HUES6 (cell line): ENCODE data around the gene HDAC4.
A peak's percentile ranks its signal among the peaks of the same experiment; 100 is the strongest.

Experiments
- H3K27ac ChIP-seq: 2 replicates; pipeline ENCODE4 v1.7.0; 2013; ENCODE audit warnings: low read depth, mild to moderate bottlenecking, low read length, inconsistent platforms
- H3K27me3 ChIP-seq: 2 replicates; pipeline ENCODE4 v1.6.1; 2013; ENCODE audit warnings: low read length; ENCODE audit not compliant: control insufficient read depth, insufficient read depth
- H3K36me3 ChIP-seq: 2 replicates; pipeline ENCODE4 v1.6.1; 2013; ENCODE audit warnings: low read length; ENCODE audit not compliant: control insufficient read depth, insufficient read depth
- H3K4me1 ChIP-seq: 2 replicates; pipeline ENCODE4 v1.6.1; 2013; ENCODE audit warnings: low read length; ENCODE audit not compliant: control insufficient read depth, insufficient read depth
- H3K4me3 ChIP-seq: 2 replicates; pipeline ENCODE4 v1.5.1; 2013; ENCODE audit warnings: low read depth, low read length
- H3K9ac ChIP-seq: one replicate; pipeline ENCODE4 v1.6.1; 2013; ENCODE audit warnings: mild to moderate bottlenecking, low read length
- H3K9me3 ChIP-seq: 2 replicates; pipeline ENCODE4 v1.6.1; 2013; ENCODE audit warnings: low read depth, low read length; ENCODE audit not compliant: control insufficient read depth, insufficient read depth

Gene HDAC4

GRCh38 chr2:239292959-239293774, 107.7 kb downstream of the HDAC4 start:
- Histone ChIP-seq H3K9me3 (no peaks in the 10 kb centered on the region), H3K27ac (no peak overlapping the region), H3K4me3 (no peak overlapping the region), H3K36me3 (no peaks in the 10 kb centered on the region), H3K27me3 (no peaks in the 10 kb centered on the region), H3K4me1 (peaks cover 73% of the 10 kb centered on the region), H3K9ac (no peak overlapping the region)

GRCh38 chr2:239292531-239292930, 108.3 kb downstream of the HDAC4 start:
- no peaks in the 10 kb centered on the region for H3K27me3 ChIP-seq
- no peaks in the 10 kb centered on the region for H3K36me3 ChIP-seq
- H3K4me1 ChIP-seq: peaks cover 73% of the 10 kb centered on the region
- H3K27ac ChIP-seq: peak overlapping the region; percentile 85
- no peak overlapping the region for H3K4me3 ChIP-seq
- H3K9me3 ChIP-seq: no peaks in the 10 kb centered on the region
- H3K9ac ChIP-seq: peak overlapping the region; percentile 62

- H3K36me3 ChIP-seq: no peaks in the 10 kb centered on the region
- peak overlapping the region; percentile 85 for H3K27ac ChIP-seq
- peak overlapping the region; percentile 34 for H3K4me3 ChIP-seq
- peak overlapping the region; percentile 62 for H3K9ac ChIP-seq
- no peaks in the 10 kb centered on the region for H3K27me3 ChIP-seq
- no peaks in the 10 kb centered on the region for H3K9me3 ChIP-seq
- peaks cover 73% of the 10 kb centered on the region for H3K4me1 ChIP-seq
These were observed 109.1 kb downstream of the HDAC4 start for GRCh38 chr2:239291475-239292350.

GRCh38 chr2:239290618-239291474, 110.0 kb downstream of the HDAC4 start:
- Histone ChIP-seq H3K4me1 (peaks cover 70% of the 10 kb centered on the region), H3K36me3 (no peaks in the 10 kb centered on the region), H3K4me3 (no peak overlapping the region), H3K9me3 (no peaks in the 10 kb centered on the region), H3K27ac (peak overlapping the region; percentile 85), H3K27me3 (no peaks in the 10 kb centered on the region), H3K9ac (peak overlapping the region; percentile 60)

GRCh38 chr2:239289545-239289944, 111.3 kb downstream of the HDAC4 start:
- no peak overlapping the region for H3K27ac ChIP-seq
- H3K27me3 ChIP-seq: no peaks in the 10 kb centered on the region
- no peak overlapping the region for H3K4me3 ChIP-seq
- no peak overlapping the region for H3K9ac ChIP-seq
- H3K36me3 ChIP-seq: no peaks in the 10 kb centered on the region
- H3K4me1 ChIP-seq: peaks cover 73% of the 10 kb centered on the region
- H3K9me3 ChIP-seq: no peaks in the 10 kb centered on the region

- Histone ChIP-seq H3K36me3 (no peaks in the 10 kb centered on the region), H3K9me3 (no peaks in the 10 kb centered on the region), H3K9ac (no peak overlapping the region), H3K27ac (no peak overlapping the region), H3K4me1 (peaks cover 68% of the 10 kb centered on the region), H3K4me3 (no peak overlapping the region), H3K27me3 (no peaks in the 10 kb centered on the region)
These were observed 111.8 kb downstream of the HDAC4 start for GRCh38 chr2:239288951-239289511.

GRCh38 chr2:239288237-239288636, 112.6 kb downstream of the HDAC4 start:
- Histone ChIP-seq H3K9me3 (no peaks in the 10 kb centered on the region), H3K36me3 (no peaks in the 10 kb centered on the region), H3K9ac (no peak overlapping the region), H3K4me1 (peaks cover 62% of the 10 kb centered on the region), H3K4me3 (no peak overlapping the region), H3K27ac (no peak overlapping the region), H3K27me3 (no peaks in the 10 kb centered on the region)

GRCh38 chr2:239287461-239287860, 113.4 kb downstream of the HDAC4 start:
- peaks cover 54% of the 10 kb centered on the region for H3K4me1 ChIP-seq
- no peaks in the 10 kb centered on the region for H3K27me3 ChIP-seq
- H3K4me3 ChIP-seq: no peak overlapping the region
- no peaks in the 10 kb centered on the region for H3K9me3 ChIP-seq
- H3K9ac ChIP-seq: no peak overlapping the region
- H3K36me3 ChIP-seq: no peaks in the 10 kb centered on the region
- H3K27ac ChIP-seq: no peak overlapping the region

GRCh38 chr2:239286901-239287300, 113.9 kb downstream of the HDAC4 start:
- Histone ChIP-seq H3K27me3 (no peaks in the 10 kb centered on the region), H3K36me3 (no peaks in the 10 kb centered on the region), H3K9me3 (no peaks in the 10 kb centered on the region), H3K4me1 (peaks cover 48% of the 10 kb centered on the region), H3K9ac (no peak overlapping the region), H3K27ac (no peak overlapping the region), H3K4me3 (no peak overlapping the region)

GRCh38 chr2:239285932-239286230, 114.9 kb downstream of the HDAC4 start:
- no peak overlapping the region for H3K9ac ChIP-seq
- peaks cover 39% of the 10 kb centered on the region for H3K4me1 ChIP-seq
- H3K27ac ChIP-seq: no peak overlapping the region
- H3K36me3 ChIP-seq: no peaks in the 10 kb centered on the region
- no peaks in the 10 kb centered on the region for H3K9me3 ChIP-seq
- no peaks in the 10 kb centered on the region for H3K27me3 ChIP-seq
- no peak overlapping the region for H3K4me3 ChIP-seq
